Fibroblast of the aortic adventitia (primary cell): Measurements from ENCODE around the gene MALT1. TPM values are rescaled to one million over a fixed set of nuclear protein-coding genes. Genes with fewer than 3 reads are reported as not detected.

Source experiments
- DNase-seq: peaks from one replicate; pipeline ENCODE4 v3.0.0-alpha.2; 2010; ENCODE audit warnings: low read depth
- H3K4me3 ChIP-seq: 2 replicates; pipeline ENCODE4 v1.5.1; 2011; ENCODE audit warnings: low read depth, mild to moderate bottlenecking, control low read depth, low read length, moderate library complexity
- total RNA-seq: library from RNA; depleted of rRNA; stranded (reverse); fragments of >200 nt; gene quantifications from 2 replicates; pipeline ENCODE4 v1.2.3, GENCODE V29; 2012; ENCODE audit warnings: low replicate concordance
- TF ChIP-seq, protein P1 (sequence below): IDR thresholded peaks from 2 replicates; pipeline ENCODE4 v1.5.1; 2011; ENCODE audit warnings: mild to moderate bottlenecking, low read length, control low read depth, inconsistent platforms; ENCODE audit not compliant: insufficient read depth

Gene MALT1
- total RNA-seq, 1 donor, result 18.3 TPM

DNA sequence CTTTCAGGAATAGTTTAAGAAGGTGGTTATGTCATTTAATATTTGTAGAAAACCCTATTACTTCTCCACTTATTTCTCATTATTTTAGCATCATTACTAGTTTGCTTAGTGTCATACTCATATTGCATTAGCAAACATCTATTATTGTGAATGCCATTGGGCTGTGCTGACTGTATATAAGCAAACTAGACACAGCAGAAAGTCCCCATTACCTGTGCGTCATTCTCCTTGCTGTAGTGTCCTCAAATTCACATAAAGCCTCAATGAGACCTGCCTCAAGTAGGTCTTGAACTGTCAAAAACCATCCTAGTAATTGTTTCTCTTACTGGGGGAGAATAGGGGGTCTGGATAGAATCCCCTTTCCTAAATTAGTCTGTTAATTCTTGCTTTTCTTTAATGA, 43.6 kb downstream of the MALT1 start:
- no peak overlapping the region for H3K4me3 ChIP-seq
- TF ChIP-seq, protein P1, sequence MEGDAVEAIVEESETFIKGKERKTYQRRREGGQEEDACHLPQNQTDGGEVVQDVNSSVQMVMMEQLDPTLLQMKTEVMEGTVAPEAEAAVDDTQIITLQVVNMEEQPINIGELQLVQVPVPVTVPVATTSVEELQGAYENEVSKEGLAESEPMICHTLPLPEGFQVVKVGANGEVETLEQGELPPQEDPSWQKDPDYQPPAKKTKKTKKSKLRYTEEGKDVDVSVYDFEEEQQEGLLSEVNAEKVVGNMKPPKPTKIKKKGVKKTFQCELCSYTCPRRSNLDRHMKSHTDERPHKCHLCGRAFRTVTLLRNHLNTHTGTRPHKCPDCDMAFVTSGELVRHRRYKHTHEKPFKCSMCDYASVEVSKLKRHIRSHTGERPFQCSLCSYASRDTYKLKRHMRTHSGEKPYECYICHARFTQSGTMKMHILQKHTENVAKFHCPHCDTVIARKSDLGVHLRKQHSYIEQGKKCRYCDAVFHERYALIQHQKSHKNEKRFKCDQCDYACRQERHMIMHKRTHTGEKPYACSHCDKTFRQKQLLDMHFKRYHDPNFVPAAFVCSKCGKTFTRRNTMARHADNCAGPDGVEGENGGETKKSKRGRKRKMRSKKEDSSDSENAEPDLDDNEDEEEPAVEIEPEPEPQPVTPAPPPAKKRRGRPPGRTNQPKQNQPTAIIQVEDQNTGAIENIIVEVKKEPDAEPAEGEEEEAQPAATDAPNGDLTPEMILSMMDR, result no peak
- no peak for DNase-seq

DNA sequence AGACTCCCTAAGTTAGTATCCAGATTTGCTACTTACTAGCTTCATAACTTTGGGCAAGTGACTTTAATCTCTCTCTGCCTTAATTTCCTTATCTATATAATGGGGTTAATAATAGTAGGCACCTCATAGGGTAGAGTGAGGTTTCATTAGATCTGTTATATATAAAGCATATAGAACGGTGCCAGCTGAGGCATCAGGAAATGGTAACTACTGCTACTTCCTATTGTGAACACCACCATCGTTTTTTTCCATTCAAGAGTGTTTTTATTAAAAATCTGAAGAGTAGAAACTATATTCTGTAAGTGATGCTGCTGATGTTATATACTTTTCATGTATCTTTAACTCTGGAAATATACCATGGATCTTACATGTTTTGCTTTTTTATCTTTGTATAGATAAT, 44.3 kb downstream of the MALT1 start:
- DNase-seq, result no peak
- H3K4me3 ChIP-seq, result no peak overlapping the region
- TF ChIP-seq, protein P1, result no peak

DNA sequence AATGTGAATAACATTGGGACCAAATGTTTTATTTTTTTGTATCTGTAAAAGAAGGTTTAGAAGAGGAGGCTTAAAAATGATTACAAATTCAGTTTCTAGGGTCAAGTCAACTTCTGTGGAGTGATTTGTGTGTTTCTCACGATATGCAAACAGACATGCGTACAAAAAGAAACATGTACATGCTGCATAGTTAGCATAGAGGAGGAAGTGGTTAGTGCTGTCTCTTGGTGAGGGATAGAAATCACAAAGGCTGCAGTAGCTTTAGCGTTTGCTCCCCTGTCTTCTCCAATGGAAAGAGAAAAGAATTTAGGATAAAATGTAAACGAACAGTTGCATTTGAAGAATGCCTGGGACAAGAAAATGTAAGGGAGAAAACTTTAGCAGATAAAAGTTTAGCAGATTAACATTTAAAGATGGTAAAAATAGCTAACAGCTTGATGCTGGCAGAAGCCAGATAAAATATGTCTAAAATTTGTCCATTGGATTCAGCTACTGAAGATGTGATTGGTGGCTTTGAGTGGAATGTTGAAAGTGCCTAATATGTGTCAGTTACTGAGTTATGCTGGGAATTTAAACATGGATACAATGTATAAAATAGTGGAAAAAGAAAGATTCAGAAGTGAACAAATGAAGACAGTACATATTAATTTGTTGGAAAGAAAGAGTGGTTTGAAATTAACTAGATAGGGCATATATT, 44.9 kb downstream of the MALT1 start:
- no peak for DNase-seq
- TF ChIP-seq, protein P1, result no peak
- no peak overlapping the region for H3K4me3 ChIP-seq

DNA sequence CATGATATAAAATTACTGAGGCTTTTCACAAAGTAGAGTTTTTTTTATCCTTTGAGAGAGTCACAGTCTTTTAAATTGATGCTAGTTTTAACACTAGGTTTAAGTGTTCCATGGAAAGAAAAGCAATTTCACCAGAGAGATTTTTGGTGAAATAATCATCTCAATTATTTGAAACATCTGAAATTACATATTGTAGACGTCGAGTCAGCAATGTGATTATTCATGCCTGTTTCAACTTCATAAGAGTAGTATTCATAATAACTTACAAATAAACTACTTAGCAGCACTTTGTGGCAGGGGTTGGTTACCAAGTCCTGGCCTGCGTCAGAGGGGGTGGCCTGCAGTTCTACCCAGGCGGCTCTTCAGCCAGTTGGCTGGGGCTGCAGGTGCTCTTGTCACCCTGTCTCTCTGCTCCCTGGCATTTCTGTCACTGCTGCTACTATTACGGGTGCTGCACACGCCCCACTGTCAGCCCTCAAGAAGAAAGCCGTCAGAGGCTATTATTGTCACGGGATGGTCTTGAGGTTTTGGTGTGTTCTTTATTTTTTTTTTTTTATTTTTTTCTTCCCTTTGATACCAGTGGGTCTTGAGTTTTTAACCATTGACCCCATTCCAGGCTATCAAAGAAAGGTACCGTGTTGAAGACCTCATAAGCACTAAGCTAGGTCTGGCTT, 50.4 kb downstream of the MALT1 start:
- TF ChIP-seq, protein P1, result no peak
- no peak overlapping the region for H3K4me3 ChIP-seq
- DNase-seq, result no peak

DNA sequence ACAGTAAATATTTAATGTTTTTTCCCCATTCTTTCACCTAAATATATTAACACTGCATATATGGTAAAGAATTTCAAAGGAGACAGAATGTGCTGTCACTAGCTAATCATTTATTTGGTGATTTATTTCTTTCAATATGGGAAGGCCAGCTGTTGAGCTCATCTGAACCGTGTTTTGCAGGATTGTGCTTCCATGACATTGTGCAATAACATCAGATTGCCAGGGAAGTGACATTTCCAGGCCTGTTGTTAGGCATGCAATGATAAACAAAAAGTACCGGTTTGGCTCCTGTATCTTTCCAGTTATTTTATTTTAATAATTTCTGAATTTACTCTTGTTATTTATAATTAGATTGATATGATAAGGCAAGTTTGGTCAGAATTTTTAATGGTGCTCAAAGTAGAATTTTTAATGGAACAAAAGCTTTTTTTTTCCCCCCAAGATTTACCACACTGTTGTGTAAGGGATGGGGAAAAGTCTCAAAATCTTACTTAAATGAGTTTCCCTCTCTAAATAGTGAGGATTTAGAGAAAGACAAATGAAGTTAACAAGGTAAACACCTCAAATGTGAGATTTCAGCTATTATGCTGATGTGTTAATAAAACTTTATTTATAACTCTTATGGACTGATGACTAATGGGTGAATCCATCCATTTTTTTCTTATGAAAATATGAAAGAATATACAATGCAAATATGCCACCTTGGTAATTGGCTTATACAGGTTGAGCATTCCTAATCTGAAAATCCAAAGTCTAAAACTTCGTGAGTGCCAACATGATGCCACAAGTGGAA, 52.7 kb downstream of the MALT1 start:
- TF ChIP-seq, protein P1, result no peak
- no peak overlapping the region for H3K4me3 ChIP-seq
- DNase-seq, result peak; percentile 25

DNA sequence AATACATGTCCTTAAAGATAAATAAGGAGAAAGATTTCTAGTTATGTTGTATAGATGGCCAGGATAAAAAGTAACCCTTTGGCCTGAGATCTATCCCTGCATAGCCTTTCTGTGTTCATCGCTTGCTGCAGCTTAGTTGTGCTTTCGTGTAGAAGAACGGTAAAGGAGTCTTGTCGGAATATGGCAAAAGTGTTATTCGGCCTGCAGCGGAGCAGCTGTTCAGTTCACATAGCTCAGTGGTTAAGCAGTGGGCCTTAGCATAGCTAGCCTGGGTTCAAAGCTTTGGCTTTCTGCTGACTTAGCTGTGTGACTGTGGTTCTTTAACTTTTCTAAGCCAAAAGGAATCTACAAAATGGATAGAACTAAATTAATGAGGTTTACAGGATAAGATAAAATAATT, 55.4 kb downstream of the MALT1 start:
- no peak overlapping the region for H3K4me3 ChIP-seq
- no peak for DNase-seq
- TF ChIP-seq, protein P1, result no peak
